HG02884 (cell line): ENCODE data around the gene LRPAP1.

Experiments used
- ATAC-seq: cut with Tn5 transposase; IDR thresholded peaks from one replicate; pipeline ENCODE4 v1.9.1; 2021; ENCODE audit warnings: mild to moderate bottlenecking, moderate library complexity; ENCODE audit not compliant: unreplicated experiment

The LRPAP1 gene

DNA sequence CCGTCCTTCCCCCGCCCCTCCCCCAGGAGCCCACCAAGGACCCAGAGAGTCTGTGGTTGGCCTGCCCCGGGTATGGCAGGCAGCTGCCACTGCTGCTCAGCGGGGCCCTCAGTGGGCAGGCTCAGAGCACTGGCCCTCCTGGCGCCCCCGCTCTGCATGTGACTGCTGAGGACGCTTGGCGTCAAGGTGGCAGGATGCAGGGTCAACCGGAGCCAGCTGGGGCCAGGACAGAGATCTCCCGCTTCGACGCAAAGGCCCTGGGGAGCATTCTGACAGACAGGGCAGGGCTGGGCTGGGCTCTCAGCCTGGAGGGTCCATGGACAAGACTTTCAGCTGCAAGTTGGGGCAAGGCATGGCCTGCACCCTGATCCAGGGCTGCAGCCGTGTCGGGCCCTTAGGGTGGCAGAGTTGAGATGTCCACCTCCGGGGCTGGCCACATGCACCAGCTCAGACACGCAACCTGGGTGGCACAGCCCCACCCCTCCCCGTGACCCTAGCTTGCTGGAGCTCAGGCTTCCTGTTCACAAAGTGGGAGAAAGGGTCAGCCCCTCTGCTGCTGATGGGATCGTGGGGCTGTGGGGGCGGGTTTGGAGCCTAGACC lies 30.3 kb downstream of the LRPAP1 start:
- no peak for ATAC-seq

DNA sequence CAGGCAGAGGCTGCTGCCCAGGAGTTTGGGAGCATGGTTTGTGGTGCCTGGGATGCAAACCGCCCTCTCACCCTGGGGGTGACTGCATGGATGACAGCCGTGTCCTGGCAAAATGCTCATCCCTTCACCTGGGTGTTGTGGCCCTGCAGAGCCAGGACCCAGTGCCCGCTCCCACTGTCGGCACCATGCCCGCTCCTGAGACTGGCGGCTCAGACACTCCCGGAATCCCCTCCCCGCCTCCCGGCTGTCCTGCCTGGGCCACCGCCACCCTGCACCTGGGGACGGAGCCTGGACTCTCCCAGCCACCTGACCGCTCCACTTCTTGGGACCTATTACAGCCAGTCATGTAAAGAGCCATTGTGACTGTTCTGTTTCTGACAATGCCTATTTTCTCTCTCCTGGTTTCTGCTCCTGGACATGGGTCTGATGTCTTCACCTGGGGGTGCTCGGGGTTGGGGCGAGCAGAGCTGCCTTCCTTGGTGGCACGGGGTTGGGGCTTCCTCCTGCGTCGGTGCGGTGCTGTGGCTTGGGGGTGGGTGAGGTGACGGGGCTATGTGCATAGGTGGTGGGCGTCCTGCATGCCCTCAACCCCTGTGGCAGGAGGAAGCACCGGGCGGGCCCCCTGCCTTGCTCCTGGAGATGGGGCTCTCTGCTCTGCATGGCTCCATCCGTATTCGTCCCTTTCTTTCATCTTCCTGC lies 30.9 kb downstream of the LRPAP1 start:
- no peak for ATAC-seq

DNA sequence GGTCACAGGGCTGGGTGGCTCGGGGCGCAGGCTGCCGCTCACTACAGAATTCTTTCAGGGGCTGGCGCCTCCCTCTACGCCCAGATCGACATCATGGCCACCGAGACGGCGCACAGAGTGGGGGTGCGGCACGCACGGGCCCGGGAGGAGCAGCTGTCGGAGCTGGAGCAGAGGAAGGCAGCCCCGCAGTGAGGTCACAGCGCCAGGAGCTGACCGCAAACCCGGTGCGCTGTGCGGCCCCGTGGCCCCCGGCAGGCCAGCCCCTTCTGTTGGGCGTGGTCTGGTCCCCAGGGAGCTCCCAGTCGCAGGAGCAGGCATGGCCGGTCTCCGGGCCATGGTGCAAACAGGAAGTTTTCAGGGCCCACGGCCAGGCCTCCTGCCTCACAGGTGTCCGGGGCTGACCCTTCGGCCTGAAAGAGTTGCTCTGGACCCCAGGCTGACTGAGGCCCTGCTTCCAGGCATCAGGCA lies 31.6 kb downstream of the LRPAP1 start:
- ATAC-seq = no peak

DNA sequence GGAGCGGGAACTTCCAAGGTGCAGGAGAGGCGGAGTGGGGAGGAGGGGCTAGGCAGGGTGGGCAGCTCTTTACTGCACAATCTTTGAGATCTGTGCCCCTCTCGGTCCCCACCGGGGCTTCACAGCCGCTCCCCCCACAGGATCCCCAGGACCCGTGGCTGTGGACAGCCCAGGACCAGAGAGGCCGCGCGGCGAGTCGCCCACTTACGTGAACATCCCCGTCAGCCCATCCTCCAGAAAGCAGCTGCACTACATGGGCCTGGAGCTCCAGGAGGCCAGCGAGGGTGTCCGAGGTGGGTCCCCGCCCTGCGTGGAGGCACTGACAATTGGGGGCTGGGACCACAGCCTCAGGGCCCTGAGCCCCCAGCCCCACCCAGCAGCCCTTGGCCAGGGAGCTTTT lies 32.1 kb downstream of the LRPAP1 start:
- ATAC-seq = no peak

DNA sequence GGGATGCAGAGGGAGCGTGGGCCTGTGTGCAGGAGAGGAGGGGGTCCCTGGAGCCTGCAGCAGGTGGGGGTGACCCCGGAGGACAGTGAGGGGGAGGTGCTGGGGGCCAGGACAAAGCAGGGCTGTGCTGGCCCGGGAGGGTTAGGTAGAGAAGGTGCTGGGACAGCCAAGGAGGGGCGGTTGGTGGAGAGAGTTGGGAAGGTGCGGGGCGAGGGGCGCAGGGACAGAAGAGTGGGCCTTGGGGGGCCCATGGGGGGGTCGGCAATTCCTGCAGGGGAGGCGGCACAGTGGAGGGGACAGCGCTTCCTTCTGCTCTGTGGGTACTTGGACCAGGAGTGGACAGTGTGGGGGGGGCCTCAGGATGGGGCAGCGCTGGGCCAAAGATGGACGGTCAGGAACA lies 32.5 kb downstream of the LRPAP1 start:
- ATAC-seq = no peak

DNA sequence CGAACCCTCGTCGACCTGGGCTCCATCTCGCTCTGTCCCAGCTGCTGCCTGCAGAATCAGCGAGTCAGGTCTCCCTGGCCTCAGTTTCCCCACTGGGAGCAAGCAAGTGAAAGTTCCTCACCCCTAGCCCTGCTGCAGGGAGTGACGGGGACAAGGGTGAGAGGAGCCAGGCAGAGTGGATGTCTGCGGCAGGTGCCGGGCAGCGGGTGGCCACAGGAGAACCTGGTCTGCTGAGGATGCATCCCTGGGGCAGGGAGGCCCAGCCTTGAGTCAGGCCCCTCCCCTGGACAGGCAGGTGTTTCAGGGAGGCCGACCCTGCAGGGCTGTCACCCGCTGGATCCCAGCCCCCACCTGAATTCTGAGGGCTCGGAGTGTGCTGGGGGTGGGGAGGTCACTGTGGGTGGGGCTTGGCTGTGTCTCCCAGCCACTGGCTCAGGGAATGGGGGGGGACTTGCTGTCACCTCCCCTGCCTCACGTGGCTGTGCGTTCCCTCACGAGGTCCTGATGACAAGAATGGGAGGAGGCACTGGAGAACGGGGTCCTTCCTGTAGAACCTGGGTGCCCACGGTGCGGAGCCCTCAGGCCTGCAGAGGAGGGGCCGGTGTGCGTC lies 33.2 kb downstream of the LRPAP1 start:
- no peak for ATAC-seq

DNA sequence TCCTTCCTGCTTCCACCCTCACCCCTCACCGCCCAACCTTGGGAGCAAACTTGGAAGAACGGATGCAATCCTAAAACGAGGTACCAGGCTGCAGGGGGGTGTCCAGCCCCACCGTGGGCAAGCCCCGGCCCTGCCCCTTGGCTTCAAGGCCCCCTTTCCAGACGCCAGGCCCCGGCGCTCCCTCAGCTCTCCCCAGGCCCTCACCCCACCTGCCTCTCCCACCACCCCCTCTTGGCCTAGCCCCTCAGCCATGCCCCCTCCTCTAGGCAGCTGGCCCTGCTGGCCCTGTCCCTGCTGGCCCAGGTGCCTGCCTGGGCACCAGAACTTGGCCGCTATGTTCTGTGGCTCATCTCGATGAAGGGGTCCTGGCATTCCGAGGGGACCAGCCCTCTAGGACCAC lies 33.8 kb downstream of the LRPAP1 start:
- ATAC-seq = no peak

DNA sequence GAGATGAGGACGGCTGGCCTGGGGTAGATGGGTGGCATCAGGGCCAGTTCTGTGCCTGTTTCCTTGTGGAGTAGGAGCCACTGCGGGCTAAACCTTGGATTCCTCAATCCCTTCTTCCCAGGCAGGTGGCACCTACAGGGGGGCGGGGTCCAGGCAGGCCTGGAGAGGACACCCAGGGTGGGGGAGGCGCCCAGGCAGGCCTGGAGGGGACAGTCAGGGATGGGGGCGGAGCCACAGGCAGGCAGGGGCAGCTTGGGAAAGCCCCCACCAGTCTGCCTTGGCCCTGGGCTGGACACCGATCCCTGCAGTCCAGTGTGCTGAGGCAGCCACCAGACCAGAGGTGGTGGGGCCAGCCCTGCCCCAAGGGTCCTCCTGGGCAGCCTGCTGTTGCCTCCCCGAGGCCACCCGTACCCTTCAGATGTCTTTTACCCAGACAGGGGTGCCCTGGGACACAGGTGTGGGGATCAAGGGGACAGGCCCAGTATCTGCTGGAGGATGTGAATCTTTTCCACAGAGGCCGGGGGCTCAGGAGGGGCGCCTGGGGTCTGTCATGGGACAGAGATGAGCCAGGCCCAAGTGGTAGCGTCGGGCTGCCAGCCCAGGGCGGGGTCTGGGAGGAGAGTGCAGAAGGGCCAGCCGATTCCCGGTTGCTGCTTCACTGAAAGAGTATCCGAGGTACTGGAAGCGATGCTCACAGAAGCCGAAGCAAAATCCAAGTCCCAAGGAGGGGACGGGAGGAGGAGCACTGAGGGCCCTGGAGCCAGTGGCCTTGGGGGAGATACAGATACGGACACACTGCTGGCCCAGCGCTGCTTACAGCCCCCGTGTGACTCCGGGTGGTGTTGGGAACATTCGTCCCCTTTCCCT lies 34.5 kb downstream of the LRPAP1 start:
- no peak for ATAC-seq

DNA sequence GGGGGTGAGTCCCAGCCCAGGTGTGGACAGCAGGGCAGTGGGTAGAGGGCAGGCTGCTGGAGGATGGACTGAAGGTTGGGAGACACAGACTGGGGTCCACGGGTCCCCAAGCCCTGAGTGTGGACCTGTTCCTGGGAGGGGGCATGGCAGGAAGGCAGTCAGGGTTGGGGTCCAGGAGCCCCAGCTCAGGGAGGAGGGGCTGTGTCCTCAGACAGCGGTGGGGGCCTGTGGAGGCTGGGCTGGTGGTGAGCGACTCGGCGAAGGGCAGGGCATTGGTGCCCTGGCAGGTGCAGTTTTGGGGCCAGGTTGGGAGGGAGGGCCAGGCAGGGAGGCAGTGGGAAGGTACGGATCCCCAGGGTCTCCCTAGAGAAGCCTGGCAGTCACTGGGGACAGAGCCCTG lies 35.1 kb downstream of the LRPAP1 start:
- ATAC-seq = no peak

DNA sequence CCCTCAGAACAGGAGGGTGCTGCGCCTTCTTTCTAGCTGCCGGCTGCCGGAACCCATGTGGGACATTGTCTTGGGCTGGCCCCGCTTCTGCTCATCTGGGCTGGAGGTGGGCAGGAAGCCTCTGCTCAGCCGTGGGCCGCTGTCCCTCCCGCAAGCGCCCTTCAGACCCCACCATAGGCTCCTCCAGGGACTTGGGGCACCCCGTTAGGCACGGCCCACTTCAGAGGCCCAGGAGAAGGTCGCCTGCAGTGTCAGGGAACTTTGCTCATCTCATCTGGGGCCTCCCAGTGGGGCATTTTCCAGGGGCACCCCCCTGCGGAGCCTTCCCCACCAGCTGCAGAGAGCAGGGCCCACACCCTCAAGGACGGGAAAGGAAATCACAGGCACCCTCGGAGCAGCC lies 36.2 kb downstream of the LRPAP1 start:
- no peak for ATAC-seq

DNA sequence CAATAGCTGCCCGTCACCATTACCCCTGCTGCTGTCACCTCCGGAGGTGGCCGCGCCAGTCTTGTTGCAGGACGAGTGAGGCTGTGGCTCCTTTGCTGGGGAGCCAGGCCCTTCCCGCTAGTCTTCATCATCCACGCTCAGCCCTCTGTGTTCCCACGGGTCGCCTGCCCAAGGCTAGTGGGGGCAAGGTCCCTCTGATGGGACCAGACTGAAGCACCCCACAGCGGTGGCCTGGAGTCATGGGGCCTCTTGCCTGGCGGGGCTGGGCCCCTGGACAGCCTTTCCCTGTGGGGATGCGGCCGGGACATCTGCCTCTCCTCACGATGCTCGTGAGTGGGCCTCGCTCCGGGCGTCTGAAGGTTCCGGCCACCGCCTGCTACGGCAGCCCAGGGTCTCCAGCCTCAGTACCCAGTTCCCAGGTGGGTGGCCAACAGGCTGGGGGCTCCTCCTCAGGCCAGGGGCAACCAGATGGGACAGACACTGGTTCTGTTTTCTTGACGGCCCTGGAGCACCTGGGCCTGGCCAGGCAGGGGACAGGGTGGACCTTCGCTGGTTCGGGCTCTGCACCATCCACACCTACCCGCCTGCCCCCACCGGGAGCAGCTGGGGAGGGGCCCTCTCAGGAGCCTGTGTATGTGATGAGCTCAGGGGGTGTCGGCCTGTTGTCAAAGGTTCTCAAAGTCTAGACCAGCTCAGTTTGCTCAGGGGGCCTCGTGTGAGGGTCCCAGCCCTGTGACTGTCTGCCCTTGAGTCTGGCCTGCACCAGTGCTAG lies 36.8 kb downstream of the LRPAP1 start:
- no peak for ATAC-seq

DNA sequence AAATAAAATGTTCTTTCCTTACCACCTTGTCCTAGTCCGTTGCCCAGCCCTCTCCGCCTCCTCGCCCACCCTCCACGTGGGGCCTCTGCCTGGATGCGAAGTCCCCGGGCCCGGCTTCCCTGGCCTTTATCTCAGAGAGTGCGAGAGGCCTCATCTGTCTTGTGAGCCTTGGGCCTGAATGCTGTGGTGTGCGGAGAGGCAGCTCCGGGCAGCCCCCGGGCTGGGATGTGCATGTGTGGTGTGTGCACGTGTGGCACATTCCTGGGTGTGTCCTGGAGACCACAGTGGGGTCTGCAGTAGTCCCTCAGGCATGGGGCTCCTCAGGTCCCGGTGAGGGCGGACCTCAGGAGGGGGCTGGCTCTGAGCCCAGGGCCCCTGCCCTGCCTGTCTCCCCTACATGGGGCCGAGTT lies 37.8 kb downstream of the LRPAP1 start:
- no peak for ATAC-seq

DNA sequence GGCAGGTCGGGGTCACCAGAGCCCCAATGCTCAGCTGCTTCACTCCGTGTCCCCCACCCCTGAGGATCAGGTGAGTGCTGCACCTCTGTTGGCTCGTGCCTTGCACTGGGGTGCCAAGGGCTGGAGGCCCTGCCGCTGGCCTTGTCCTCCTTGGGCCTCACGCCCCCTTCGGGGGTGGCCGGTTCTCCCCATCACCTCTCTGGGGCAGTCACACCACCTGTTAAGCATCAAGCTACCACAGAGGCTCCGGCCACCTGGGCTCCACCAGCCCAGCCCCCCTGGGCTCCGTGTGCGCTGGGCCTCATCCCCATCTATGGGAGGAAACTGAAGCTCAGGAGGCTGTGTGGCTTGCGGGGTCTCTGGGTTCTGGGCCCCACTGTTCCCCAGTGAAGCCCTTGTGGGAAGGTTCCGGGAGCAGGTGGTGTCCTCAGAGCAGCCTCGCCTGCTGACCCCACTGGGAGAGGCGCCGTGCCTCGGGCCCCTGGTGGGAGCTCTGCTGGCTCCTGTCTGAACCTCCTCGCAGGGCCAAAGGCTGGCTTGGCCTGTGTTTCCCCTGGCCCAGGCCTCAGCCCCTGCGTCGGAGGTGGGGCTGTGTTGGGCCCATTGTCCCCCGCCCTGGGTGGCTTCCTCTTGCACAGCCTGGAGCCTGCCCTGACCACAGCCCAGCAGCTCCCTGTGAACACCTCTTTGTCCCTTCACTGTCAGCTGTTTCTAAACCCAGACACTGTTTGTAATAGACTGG lies 38.3 kb downstream of the LRPAP1 start:
- no peak for ATAC-seq

DNA sequence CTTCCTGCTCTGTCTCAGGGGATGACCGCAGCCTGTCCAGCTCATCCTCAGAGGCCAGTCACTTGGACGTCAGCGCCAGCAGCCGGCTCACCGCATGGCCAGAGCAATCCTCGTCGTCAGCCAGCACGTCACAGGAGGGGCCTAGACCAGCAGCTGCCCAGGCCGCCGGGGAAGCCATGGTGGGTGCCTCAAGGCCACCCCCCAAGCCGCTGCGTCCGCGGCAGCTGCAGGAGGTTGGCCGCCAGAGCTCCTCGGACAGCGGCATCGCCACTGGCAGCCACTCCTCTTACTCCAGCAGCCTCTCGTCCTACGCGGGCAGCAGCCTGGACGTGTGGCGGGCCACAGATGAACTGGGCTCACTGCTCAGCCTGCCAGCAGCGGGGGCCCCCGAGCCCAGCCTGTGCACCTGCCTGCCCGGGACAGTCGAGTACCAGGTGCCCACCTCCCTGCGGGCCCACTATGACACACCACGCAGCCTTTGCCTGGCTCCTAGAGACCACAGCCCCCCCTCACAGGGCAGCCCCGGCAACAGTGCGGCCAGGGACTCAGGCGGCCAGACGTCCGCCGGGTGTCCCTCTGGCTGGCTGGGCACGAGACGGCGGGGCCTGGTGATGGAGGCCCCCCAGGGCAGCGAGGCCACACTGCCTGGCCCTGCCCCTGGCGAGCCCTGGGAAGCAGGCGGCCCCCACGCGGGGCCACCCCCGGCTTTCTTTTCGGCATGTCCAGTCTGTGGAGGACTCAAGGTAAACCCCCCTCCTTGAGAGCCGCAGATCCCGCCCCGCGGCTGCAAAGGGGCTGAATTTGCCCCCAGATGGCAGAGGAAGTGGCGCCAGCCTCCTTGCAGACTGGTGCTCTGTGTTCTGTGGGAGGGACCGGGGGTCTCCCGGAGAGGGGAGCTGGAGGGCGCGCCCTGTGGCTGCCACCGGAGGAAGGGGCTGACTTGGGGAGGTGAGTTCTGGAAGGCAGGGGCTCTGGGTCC lies 39.2 kb downstream of the LRPAP1 start:
- no peak for ATAC-seq

DNA sequence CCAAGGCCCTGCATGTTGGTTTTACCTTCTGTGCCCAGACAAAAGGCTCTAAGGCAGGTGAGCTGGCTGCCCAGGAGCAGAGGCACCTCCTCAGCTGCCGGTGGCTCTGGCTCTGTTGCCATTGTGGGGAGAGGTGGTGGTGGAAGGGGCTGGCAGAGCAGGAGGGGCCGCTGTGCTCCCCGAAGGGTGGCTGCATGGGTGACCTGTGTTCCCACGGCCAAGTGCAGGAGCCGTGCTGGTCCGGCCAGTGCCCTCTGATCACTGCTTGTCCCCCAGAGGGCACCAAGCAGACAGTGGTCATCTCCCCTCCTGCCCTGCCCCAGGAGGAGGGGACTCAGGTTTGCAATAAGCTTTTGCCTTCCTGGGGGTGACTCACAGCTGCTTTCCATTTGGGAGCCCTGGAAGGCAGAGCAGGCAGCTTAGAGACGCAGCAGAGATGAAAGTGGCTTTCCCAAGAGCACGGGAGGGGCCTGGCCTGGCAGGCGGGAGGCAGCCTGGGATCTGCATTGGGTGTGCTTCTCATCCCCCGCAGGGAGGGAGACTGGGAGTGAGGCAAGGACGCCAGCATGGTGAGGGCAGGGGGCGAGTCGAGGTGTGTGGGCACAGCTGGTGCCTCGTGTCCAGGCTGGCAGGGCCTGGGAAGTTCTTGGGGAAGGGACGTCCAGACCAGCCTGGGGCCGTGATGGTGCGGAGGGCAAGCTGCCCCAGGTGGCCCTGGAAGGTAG lies 40.4 kb downstream of the LRPAP1 start:
- ATAC-seq = no peak

DNA sequence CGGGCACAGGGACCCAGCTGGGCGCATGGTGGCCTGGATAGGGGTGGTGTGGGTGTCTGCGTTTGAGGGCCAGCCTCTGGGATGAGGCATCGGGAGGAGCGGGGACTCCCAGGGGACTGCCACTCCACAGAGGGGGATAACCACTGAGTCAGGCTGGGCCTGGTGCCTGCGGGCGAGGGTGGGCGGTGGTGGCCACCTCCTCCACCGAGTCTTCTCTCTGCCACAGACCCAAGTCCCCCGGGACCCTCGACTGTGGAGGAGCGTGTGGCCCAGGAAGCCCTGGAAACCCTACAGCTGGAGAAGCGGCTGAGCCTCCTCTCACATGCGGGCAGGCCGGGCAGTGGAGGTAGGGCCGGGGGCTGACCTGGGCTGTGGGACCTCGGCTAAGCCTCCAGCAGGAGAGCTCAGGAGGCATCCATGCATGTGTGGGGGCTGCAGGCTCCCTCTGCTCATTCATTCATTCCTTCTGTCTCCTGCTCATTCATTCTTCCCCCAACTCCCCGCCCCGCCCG lies 42.7 kb downstream of the LRPAP1 start:
- ATAC-seq = no peak

DNA sequence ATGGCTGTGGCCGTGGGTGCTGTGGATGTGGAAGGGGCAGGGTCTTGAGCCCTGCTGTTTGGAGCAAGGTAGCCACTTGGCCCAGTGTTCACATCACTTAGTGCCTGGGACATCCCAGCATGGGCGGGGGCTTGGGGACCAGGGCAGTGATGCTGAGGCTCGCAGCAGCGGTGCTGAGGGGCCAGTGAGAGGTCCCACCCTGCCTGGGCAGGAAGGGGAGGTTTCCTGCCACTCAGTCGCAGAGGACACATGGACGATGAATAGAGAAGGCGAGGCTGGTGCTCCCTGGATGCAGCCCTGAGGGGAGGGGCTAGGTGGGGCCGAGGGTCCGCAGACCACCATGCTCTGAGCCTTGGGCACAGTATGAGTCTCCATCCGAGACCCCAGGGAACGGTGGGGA lies 43.4 kb downstream of the LRPAP1 start:
- ATAC-seq = no peak

DNA sequence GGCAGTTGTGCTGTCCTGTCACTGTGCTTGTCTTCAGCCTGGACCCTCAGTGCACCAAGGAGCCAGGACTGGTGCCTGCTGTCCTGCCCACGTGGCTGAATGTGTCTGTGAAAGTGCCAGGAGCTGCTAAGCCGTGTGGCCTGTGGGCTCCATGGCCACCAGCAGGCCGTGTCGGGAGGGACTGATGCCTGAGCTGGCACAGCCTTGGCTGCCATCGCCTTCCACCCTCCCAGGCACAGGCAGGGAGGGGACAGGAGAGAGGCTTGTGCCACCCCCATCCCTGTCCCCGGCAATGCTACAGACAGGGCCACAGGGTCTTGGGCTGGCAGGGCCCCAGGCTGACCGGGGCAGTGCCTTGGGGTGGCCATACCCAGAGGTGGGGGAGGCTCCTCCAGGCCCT lies 44.4 kb downstream of the LRPAP1 start:
- ATAC-seq = no peak
